Adrenal gland (tissue), 5 donors: Measurements from ENCODE around the gene SLC30A2.

Experiments used
- CTCF ChIP-seq, 6 experiments: fragments of 450-650 bp in 4 of 6; fragments of 200-600 bp in 2 of 6; sonication (generic) in 1 of 6; IDR thresholded peaks; 1 replicate in 5 of 6; 2 replicates in 1 of 6; pipeline versions ENCODE4 v1.5.1 to v1.8.0; 2016 to 2021; ENCODE audit warnings: antibody characterized with exemption in 6 of 6, mild to moderate bottlenecking in 2 of 6, moderate library complexity in 1 of 6
- POLR2A ChIP-seq, 2 donors: fragments of 450-650 bp; IDR thresholded peaks; one replicate each; pipeline ENCODE4 v1.6.1; 2017; ENCODE audit warnings: antibody characterized with exemption in 2 of 2, mild to moderate bottlenecking in 2 of 2, moderate library complexity in 1 of 2
- donor health status: DM: no; HTN: no; CAD: no.

GRCh38 chr1:26017606-26018005, 28.3 kb downstream of the SLC30A2 start:
- TF ChIP-seq POLR2A (IDR thresholded peaks at IDR 0.05) (no peak), CTCF (IDR thresholded peaks at IDR 0.05) (no peak)
